Superior temporal gyrus (tissue), 1 donor: Measurements from ENCODE around the gene AHNAK.
"Not testable (repeated sequence)": the region's sequence is repeated elsewhere in the genome, so short reads cannot be mapped to it uniquely, and the experiment has no call there.

Source experiments
- DNase-seq: peaks from one replicate; pipeline ENCODE4 v3.0.0-alpha.2; 2016; ENCODE audit errors: extremely low spot score

The AHNAK gene

GRCh38 chr11:62390237-62390636 is 156.4 kb downstream of the AHNAK start:
- DNase-seq = no peak

- DNase-seq = no peak
Measured at GRCh38 chr11:62388999-62389398, 157.6 kb downstream of the AHNAK start.

GRCh38 chr11:62387381-62387780 is 159.2 kb downstream of the AHNAK start:
- no peak for DNase-seq

GRCh38 chr11:62386083-62386482 is 160.5 kb downstream of the AHNAK start:
- DNase-seq = not testable (repeated sequence)

- no peak for DNase-seq
Measured at GRCh38 chr11:62383822-62384221, 162.8 kb downstream of the AHNAK start.
